Astrocyte (in vitro differentiated cells and primary cell): ENCODE data around the gene MTARC2. TPM values are rescaled to one million over a fixed set of nuclear protein-coding genes. Genes with fewer than 3 reads are reported as not detected.

Source experiments
- DNase-seq: peaks from one replicate; pipeline ENCODE4 v3.0.0-alpha.2; 2010; ENCODE audit warnings: low read depth
- FAIRE-seq: peaks from 2 replicates; lab custom pipeline; 2011; peaks lifted over from hg19 to GRCh38; lab: Jason Lieb, UNC
- H2AFZ ChIP-seq: 2 replicates; pipeline ENCODE4 v1.6.0; 2012; ENCODE audit warnings: low read depth, low read length, inconsistent platforms
- H3K27ac ChIP-seq: 2 replicates; pipeline ENCODE4 v1.5.1; 2011; ENCODE audit warnings: low read depth, low read length, inconsistent platforms
- H3K27me3 ChIP-seq: 2 replicates; pipeline ENCODE4 v1.6.0; 2011; ENCODE audit warnings: low read length, inconsistent platforms; ENCODE audit not compliant: insufficient read depth
- H3K36me3 ChIP-seq: 2 replicates; pipeline ENCODE4 v1.5.1; 2011; ENCODE audit warnings: low read length, inconsistent platforms; ENCODE audit not compliant: insufficient read depth
- H3K4me1 ChIP-seq: 2 replicates; pipeline ENCODE4 v1.5.1; 2011; ENCODE audit warnings: low read length, inconsistent platforms; ENCODE audit not compliant: insufficient read depth
- H3K4me2 ChIP-seq: 2 replicates; pipeline ENCODE4 v1.6.0; 2012; ENCODE audit warnings: low read length, inconsistent platforms
- H3K4me3 ChIP-seq: 2 replicates; pipeline ENCODE4 v1.5.1; 2011; ENCODE audit warnings: low read depth, mild to moderate bottlenecking, low read length, inconsistent platforms; ENCODE audit not compliant: insufficient read depth
- H3K79me2 ChIP-seq: 2 replicates; pipeline ENCODE4 v1.6.0; 2012; ENCODE audit warnings: mild to moderate bottlenecking, low read length, inconsistent platforms; ENCODE audit not compliant: insufficient read depth
- H3K9ac ChIP-seq: 2 replicates; pipeline ENCODE4 v1.6.0; 2012; ENCODE audit warnings: mild to moderate bottlenecking, low read length, inconsistent platforms
- H3K9me3 ChIP-seq: 2 replicates; pipeline ENCODE4 v1.5.1; 2012; ENCODE audit warnings: low read depth, mild to moderate bottlenecking, low read length, inconsistent platforms; ENCODE audit not compliant: insufficient read depth
- H4K20me1 ChIP-seq: 2 replicates; pipeline ENCODE4 v1.6.0; 2012; ENCODE audit warnings: low read length, inconsistent platforms; ENCODE audit not compliant: insufficient read depth
- H3K27ac Mint-ChIP-seq: one replicate; pipeline ENCODE4 v1.8.0; 2021; ENCODE audit warnings: mild to moderate bottlenecking, mixed read lengths; ENCODE audit not compliant: unreplicated experiment
- H3K27me3 Mint-ChIP-seq: one replicate; pipeline ENCODE4 v1.8.0; 2021; ENCODE audit warnings: low read depth, mixed read lengths; ENCODE audit not compliant: unreplicated experiment
- H3K36me3 Mint-ChIP-seq: one replicate; pipeline ENCODE4 v1.8.0; 2021; ENCODE audit warnings: low read depth, mixed read lengths; ENCODE audit not compliant: unreplicated experiment
- H3K4me1 Mint-ChIP-seq: one replicate; pipeline ENCODE4 v1.8.0; 2021; ENCODE audit warnings: low read depth, mixed read lengths; ENCODE audit not compliant: unreplicated experiment
- H3K4me3 Mint-ChIP-seq: one replicate; pipeline ENCODE4 v1.8.0; 2021; ENCODE audit warnings: mild to moderate bottlenecking, moderate library complexity, mixed read lengths; ENCODE audit not compliant: unreplicated experiment
- H3K9me3 Mint-ChIP-seq: one replicate; pipeline ENCODE4 v1.8.0; 2021; ENCODE audit warnings: mild to moderate bottlenecking, mixed read lengths; ENCODE audit not compliant: unreplicated experiment
- CTCF ChIP-seq: IDR thresholded peaks from 2 replicates; pipeline ENCODE4 v1.5.1; 2011; ENCODE audit warnings: low read depth, mild to moderate bottlenecking, inconsistent platforms, low read length, moderate library complexity; ENCODE audit not compliant: insufficient read depth
- EZH2 ChIP-seq: IDR thresholded peaks from 2 replicates; pipeline ENCODE4 v1.6.1; 2012; ENCODE audit warnings: mild to moderate bottlenecking, low read length, inconsistent platforms; ENCODE audit not compliant: insufficient read depth
- total RNA-seq: library from RNA; stranded (reverse); gene quantifications from 2 replicates; pipeline ENCODE4 v1.2.1, GENCODE V29; 2021

The MTARC2 gene
- total RNA-seq, 1 donor from 2014 or later: 3.1 TPM

GRCh38 chr1:220798338-220798737 lies 50.2 kb downstream of the MTARC2 start:
- H3K36me3 ChIP-seq: no peaks in the 10 kb centered on the region
- DNase-seq (no peak), FAIRE-seq (no peak)
- no peaks in the 10 kb centered on the region for H3K4me1 ChIP-seq
- no peaks in the 10 kb centered on the region for H3K27me3 ChIP-seq
- peaks cover 3% of the 10 kb centered on the region for H3K9me3 Mint-ChIP-seq
- no peak overlapping the region for H3K27ac Mint-ChIP-seq
- no peak overlapping the region for H3K4me3 ChIP-seq
- no peak overlapping the region for H3K4me3 Mint-ChIP-seq
- no peaks in the 10 kb centered on the region for H3K79me2 ChIP-seq
- no peaks in the 10 kb centered on the region for H3K9me3 ChIP-seq
- no peak overlapping the region for H3K4me2 ChIP-seq
- H3K9ac ChIP-seq: no peak overlapping the region
- no peaks in the 10 kb centered on the region for H4K20me1 ChIP-seq
- H3K27me3 Mint-ChIP-seq: peaks cover 6% of the 10 kb centered on the region
- peaks cover 5% of the 10 kb centered on the region for H3K36me3 Mint-ChIP-seq
- no peak overlapping the region for H2AFZ ChIP-seq
- no peak for TF ChIP-seq EZH2
- no peak for TF ChIP-seq CTCF
- peaks cover 9% of the 10 kb centered on the region for H3K4me1 Mint-ChIP-seq
- no peak overlapping the region for H3K27ac ChIP-seq

GRCh38 chr1:220800262-220800661 lies 52.1 kb downstream of the MTARC2 start:
- Histone ChIP-seq H4K20me1 (no peaks in the 10 kb centered on the region), H3K27ac (no peak overlapping the region), H3K79me2 (no peaks in the 10 kb centered on the region), H3K4me2 (no peak overlapping the region), H3K27me3 (no peaks in the 10 kb centered on the region), H3K9me3 (no peaks in the 10 kb centered on the region), H3K4me1 (no peaks in the 10 kb centered on the region), H3K36me3 (no peaks in the 10 kb centered on the region), H2AFZ (no peak overlapping the region), H3K4me3 (no peak overlapping the region), H3K9ac (no peak overlapping the region)
- no peak for FAIRE-seq
- Mint-ChIP-seq H3K4me1 (peaks cover 9% of the 10 kb centered on the region), H3K4me3 (no peak overlapping the region), H3K27ac (no peak overlapping the region), H3K36me3 (peaks cover 5% of the 10 kb centered on the region), H3K27me3 (peaks cover 6% of the 10 kb centered on the region), H3K9me3 (peaks cover 3% of the 10 kb centered on the region)
- DNase-seq: no peak
- TF ChIP-seq CTCF (no peak), EZH2 (no peak)

GRCh38 chr1:220803401-220804201 lies 55.5 kb downstream of the MTARC2 start:
- H3K4me1 ChIP-seq: no peaks in the 10 kb centered on the region
- Mint-ChIP-seq H3K27ac (no peak overlapping the region), H3K27me3 (peaks cover 6% of the 10 kb centered on the region), H3K36me3 (peaks cover 3% of the 10 kb centered on the region), H3K4me3 (no peak overlapping the region), H3K4me1 (no peaks in the 10 kb centered on the region), H3K9me3 (no peaks in the 10 kb centered on the region)
- no peak overlapping the region for H3K4me2 ChIP-seq
- H2AFZ ChIP-seq: no peak overlapping the region
- H3K79me2 ChIP-seq: no peaks in the 10 kb centered on the region
- H3K4me3 ChIP-seq: no peak overlapping the region
- FAIRE-seq (no peak), DNase-seq (no peak)
- H4K20me1 ChIP-seq: no peaks in the 10 kb centered on the region
- H3K27ac ChIP-seq: no peak overlapping the region
- no peak overlapping the region for H3K9ac ChIP-seq
- no peaks in the 10 kb centered on the region for H3K27me3 ChIP-seq
- H3K36me3 ChIP-seq: no peaks in the 10 kb centered on the region
- TF ChIP-seq CTCF (peak; percentile 87), EZH2 (no peak)
- H3K9me3 ChIP-seq: no peaks in the 10 kb centered on the region
